Neuronal stem cell (in vitro differentiated cells): Measurements from ENCODE around the gene TRAF4.

ENCODE experiments used
- DNase-seq: peaks from one replicate; pipeline ENCODE4 v3.0.0-alpha.2; 2013; ENCODE audit warnings: low spot score
- H2AFZ ChIP-seq: one replicate; pipeline ENCODE4 v1.6.1; 2013; ENCODE audit warnings: mild to moderate bottlenecking, low read length, inconsistent platforms
- H2AK5ac ChIP-seq: 2 replicates; pipeline ENCODE4 v1.6.1; 2013; ENCODE audit warnings: low read depth, mild to moderate bottlenecking, inconsistent platforms, low read length, moderate library complexity, mixed read lengths
- H2BK120ac ChIP-seq: 2 replicates; pipeline ENCODE4 v1.6.1; 2013; ENCODE audit warnings: low read depth, mild to moderate bottlenecking, inconsistent platforms, low read length, moderate library complexity, mixed read lengths
- H2BK12ac ChIP-seq: one replicate; pipeline ENCODE4 v1.6.1; 2013; ENCODE audit warnings: low read length, inconsistent platforms
- H2BK15ac ChIP-seq: 2 replicates; pipeline ENCODE4 v1.6.1; 2013; ENCODE audit warnings: mild to moderate bottlenecking, low read length, inconsistent platforms, mixed read lengths
- H2BK5ac ChIP-seq: one replicate; pipeline ENCODE4 v1.6.1; 2013; ENCODE audit warnings: inconsistent platforms, mild to moderate bottlenecking, low read length, moderate library complexity
- H3K14ac ChIP-seq: one replicate; pipeline ENCODE4 v1.6.1; 2013; ENCODE audit warnings: low read length, inconsistent platforms
- H3K18ac ChIP-seq: 2 replicates; pipeline ENCODE4 v1.6.1; 2013; ENCODE audit warnings: low read length, inconsistent platforms
- H3K23ac ChIP-seq: 2 replicates; pipeline ENCODE4 v1.6.1; 2013; ENCODE audit warnings: low read depth, mild to moderate bottlenecking, mixed read lengths, low read length, inconsistent platforms; ENCODE audit not compliant: poor library complexity
- H3K27ac ChIP-seq: replicated peaks from 3 replicates; pipeline ENCODE4 v1.5.1; 2013; ENCODE audit warnings: low read length, inconsistent platforms
- H3K27me3 ChIP-seq, 3 experiments: 2 replicates each; pipeline ENCODE4 v1.6.1; 2013; ENCODE audit warnings: low read length in 3 of 3, mild to moderate bottlenecking in 2 of 3, inconsistent platforms in 1 of 3, low read depth in 1 of 3, mixed read lengths in 1 of 3, moderate library complexity in 1 of 3; ENCODE audit not compliant: control insufficient read depth in 3 of 3, insufficient read depth in 3 of 3
- H3K36me3 ChIP-seq, 2 donors: replicated peaks in 1 of 2; 2 replicates each; pipeline ENCODE4 v1.6.1; 2013; ENCODE audit warnings: low read length in 2 of 2; ENCODE audit not compliant: control insufficient read depth in 2 of 2, insufficient read depth in 2 of 2
- H3K4ac ChIP-seq: 2 replicates; pipeline ENCODE4 v1.6.1; 2013; ENCODE audit warnings: inconsistent platforms, mild to moderate bottlenecking, low read length, moderate library complexity
- H3K4me1 ChIP-seq, 2 donors: 1 replicate in 1 of 2; 2 replicates in 1 of 2; pipeline ENCODE4 v1.6.1; 2013; ENCODE audit warnings: low read length in 2 of 2, low read depth in 1 of 2; ENCODE audit not compliant: control insufficient read depth in 2 of 2, insufficient read depth in 1 of 2
- H3K4me2 ChIP-seq: one replicate; pipeline ENCODE4 v1.6.1; 2013; ENCODE audit warnings: mild to moderate bottlenecking, low read length, inconsistent platforms; ENCODE audit not compliant: insufficient read depth, poor library complexity, severe bottlenecking
- H3K4me3 ChIP-seq, 2 donors: 2 replicates each; pipeline ENCODE4 v1.5.1; 2013; ENCODE audit warnings: low read length in 2 of 2, mild to moderate bottlenecking in 2 of 2, inconsistent platforms in 1 of 2, moderate library complexity in 1 of 2
- H3K79me1 ChIP-seq: one replicate; pipeline ENCODE4 v1.6.1; 2013; ENCODE audit warnings: low read depth, mild to moderate bottlenecking, inconsistent platforms, low read length, moderate library complexity
- H3K9ac ChIP-seq: one replicate; pipeline ENCODE4 v1.6.1; 2013; ENCODE audit warnings: mild to moderate bottlenecking, low read depth, low read length, inconsistent platforms; ENCODE audit not compliant: poor library complexity
- H3K9me3 ChIP-seq, 2 donors: replicated peaks in 1 of 2; 2 replicates each; pipeline versions ENCODE3 to v1.6.1; 2013; ENCODE audit warnings: low read length in 2 of 2, mild to moderate bottlenecking in 2 of 2, inconsistent platforms in 1 of 2, low read depth in 1 of 2, mixed read lengths in 1 of 2, moderate library complexity in 1 of 2; ENCODE audit not compliant: control insufficient read depth in 2 of 2, insufficient read depth in 1 of 2
- H4K8ac ChIP-seq: one replicate; pipeline ENCODE4 v1.6.1; 2013; ENCODE audit warnings: low read depth, mild to moderate bottlenecking, inconsistent platforms, low read length, moderate library complexity
- H4K91ac ChIP-seq: one replicate; pipeline ENCODE4 v1.6.1; 2013; ENCODE audit warnings: low read length, low read depth, mild to moderate bottlenecking, inconsistent platforms; ENCODE audit not compliant: poor library complexity
- WGBS, 2 donors: extraction: QIAGEN DNeasy Blood & Tissue Kit; methylation state at CpG; one replicate each; pipeline ENCODE4 v1.1.7; 2013; ENCODE audit warnings: missing lambda C conversion rate in 2 of 2, mixed read lengths in 1 of 2; ENCODE audit not compliant: insufficient read length in 2 of 2, insufficient replicate concordance in 1 of 2; ENCODE audit errors: extremely low coverage in 2 of 2; 5-methylcytosine and 5-hydroxymethylcytosine counted together

TRAF4 gene

DNA sequence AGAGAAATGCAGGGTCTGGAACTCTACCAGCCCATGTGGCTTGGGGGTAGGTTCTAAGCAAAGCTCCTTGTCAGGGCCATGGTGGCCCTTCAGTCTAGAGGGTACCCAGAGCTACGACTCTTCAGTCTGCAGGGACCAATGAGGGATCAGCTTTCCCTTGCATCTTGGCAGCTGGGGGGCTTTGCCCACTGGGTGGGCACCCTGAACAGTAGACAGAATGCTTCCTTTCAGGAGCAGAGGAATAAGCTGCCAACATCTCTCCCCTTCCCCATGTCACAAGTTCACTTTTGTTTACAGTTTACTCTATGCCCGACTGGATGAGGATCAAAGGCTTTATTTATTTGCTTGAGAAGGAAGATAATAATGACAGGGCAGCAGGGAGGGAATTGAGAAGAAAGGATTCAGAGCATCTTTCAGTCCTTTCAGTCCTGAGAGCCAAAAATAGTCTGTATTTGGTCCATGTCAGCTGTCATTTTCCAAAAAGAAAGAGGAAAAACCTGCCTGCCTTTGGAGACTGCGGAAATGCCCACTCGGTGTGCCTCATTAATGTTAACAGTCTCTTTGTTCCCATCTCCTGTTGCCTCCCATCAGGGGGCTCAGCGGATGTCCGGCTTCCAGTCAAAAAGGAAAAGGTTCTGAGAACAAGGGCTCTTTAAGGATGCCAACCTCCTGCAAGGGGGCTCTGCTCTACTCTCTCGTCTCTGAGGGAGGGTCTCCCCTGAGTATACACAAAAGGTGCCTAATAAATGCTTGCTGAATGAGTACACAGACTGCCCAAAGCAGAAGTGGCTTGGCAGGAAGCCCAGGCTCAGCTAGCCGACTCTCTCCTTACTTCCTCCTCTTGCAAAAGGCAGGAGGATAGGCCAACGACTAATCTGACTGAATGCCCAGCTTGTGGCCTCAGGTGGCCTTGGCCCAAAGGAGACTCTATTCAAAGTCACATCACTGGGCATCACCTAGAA, 17.1 kb downstream of the TRAF4 start:
- peak overlapping the region; percentile 51 for H3K27ac ChIP-seq
- no peak overlapping the region for H2AK5ac ChIP-seq
- no peak overlapping the region for H2BK120ac ChIP-seq
- no CpG with 5 or more reads among the region's 9 CpGs for WGBS, 2 donors
- H3K4me2 ChIP-seq, result no peak overlapping the region
- no peak overlapping the region for H4K8ac ChIP-seq
- H2BK15ac ChIP-seq, result no peak overlapping the region
- H3K36me3 ChIP-seq, result peaks cover 23 to 68% of the 10 kb centered on the region in 2 donors
- H3K9me3 ChIP-seq, result no peaks in the 10 kb centered on the region
- no peak overlapping the region for H4K91ac ChIP-seq
- H3K4me1 ChIP-seq, result peaks cover 11 to 15% of the 10 kb centered on the region in 2 donors
- no peak overlapping the region for H3K9ac ChIP-seq
- no peak overlapping the region for H3K4ac ChIP-seq
- H3K14ac ChIP-seq, result no peak overlapping the region
- H3K4me3 ChIP-seq, result no peak overlapping the region
- no peak overlapping the region for H3K18ac ChIP-seq
- H2BK12ac ChIP-seq, result no peak overlapping the region
- no peak overlapping the region for H3K23ac ChIP-seq
- no peaks in the 10 kb centered on the region for H3K79me1 ChIP-seq
- H2BK5ac ChIP-seq, result no peak overlapping the region
- no peak overlapping the region for H2AFZ ChIP-seq
- no peak for DNase-seq
- no peaks in the 10 kb centered on the region for H3K27me3 ChIP-seq

DNA sequence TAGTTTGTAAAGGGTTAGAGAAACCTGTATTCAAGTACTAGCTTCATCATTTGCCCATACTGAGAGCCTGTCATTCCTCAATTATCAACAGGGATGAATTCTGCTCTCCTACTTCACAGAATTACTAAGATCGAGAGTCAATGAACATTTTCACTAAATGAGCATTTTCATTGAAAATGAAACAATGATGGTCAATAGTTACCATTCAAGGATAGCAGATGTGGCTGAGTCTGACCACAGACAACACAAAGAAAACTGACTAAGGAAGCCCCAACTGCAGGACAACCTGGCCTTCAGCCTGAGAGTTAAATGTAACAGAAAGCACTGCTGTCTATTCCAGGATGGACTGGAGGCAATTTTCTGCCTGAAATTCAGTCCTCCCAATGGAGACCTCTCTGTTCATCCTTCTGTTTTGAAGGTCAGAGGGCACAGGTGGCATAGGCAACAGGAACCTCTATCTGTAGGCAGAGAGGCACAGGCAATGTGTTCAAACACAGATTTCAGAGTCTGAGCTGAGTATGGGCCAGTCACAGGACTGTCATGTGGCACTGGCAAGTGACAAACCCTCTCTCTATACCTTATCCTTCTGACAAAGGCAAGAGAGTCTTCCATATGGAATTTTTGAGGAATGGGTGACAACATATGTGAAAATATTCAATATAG, 19.5 kb downstream of the TRAF4 start:
- H2AK5ac ChIP-seq, result no peak overlapping the region
- H3K23ac ChIP-seq, result no peak overlapping the region
- peaks cover 19 to 56% of the 10 kb centered on the region in 2 donors for H3K36me3 ChIP-seq
- no peak overlapping the region for H2BK5ac ChIP-seq
- no peak overlapping the region for H4K91ac ChIP-seq
- no peak overlapping the region for H3K27ac ChIP-seq
- H3K4me1 ChIP-seq, result peaks cover 11 to 15% of the 10 kb centered on the region in 2 donors
- H3K9ac ChIP-seq, result no peak overlapping the region
- H3K4me3 ChIP-seq, result no peak overlapping the region
- no peak overlapping the region for H2BK120ac ChIP-seq
- H2BK15ac ChIP-seq, result no peak overlapping the region
- no peaks in the 10 kb centered on the region for H3K27me3 ChIP-seq
- H3K14ac ChIP-seq, result no peak overlapping the region
- H4K8ac ChIP-seq, result no peak overlapping the region
- no peaks in the 10 kb centered on the region for H3K79me1 ChIP-seq
- no peak overlapping the region for H2BK12ac ChIP-seq
- WGBS, 2 donors, result no CpG with 5 or more reads among the region's 1 CpG
- no peak overlapping the region for H3K18ac ChIP-seq
- no peaks in the 10 kb centered on the region for H3K9me3 ChIP-seq
- DNase-seq, result no peak
- no peak overlapping the region for H3K4ac ChIP-seq
- no peak overlapping the region for H2AFZ ChIP-seq
- no peak overlapping the region for H3K4me2 ChIP-seq

DNA sequence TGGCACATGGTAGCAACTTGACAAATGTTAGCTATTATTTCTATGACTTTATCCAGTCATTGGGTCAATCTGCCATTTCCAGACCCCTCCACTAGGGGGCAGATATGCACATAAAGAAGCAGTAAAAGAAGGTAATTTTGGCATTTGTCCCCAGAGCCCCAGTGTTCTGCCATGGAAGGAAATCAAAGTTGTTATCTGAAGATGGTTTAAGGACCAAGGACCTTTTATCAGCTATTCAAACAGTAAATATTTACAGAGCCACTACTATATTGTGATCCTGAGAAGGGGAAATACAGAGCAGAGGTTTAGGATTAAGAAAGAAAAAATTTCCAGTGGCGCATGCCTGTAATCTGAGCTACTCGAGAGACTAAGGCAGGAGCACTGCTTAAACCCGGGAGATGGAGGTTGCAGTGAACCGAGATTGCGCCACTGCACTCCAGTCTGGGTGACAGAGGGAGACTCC, 20.0 kb downstream of the TRAF4 start:
- H3K4me3 ChIP-seq, result no peak overlapping the region
- H2BK15ac ChIP-seq, result no peak overlapping the region
- no peak overlapping the region for H3K4ac ChIP-seq
- H3K27ac ChIP-seq, result no peak overlapping the region
- H3K18ac ChIP-seq, result no peak overlapping the region
- H3K14ac ChIP-seq, result no peak overlapping the region
- no peak overlapping the region for H3K4me2 ChIP-seq
- H3K23ac ChIP-seq, result no peak overlapping the region
- peaks cover 15 to 50% of the 10 kb centered on the region in 2 donors for H3K36me3 ChIP-seq
- H4K91ac ChIP-seq, result no peak overlapping the region
- DNase-seq, result no peak
- no peak overlapping the region for H2BK120ac ChIP-seq
- H2BK5ac ChIP-seq, result no peak overlapping the region
- no peaks in the 10 kb centered on the region for H3K79me1 ChIP-seq
- no CpG with 5 or more reads among the region's 5 CpGs for WGBS, 2 donors
- H3K9me3 ChIP-seq, result no peaks in the 10 kb centered on the region
- no peak overlapping the region for H2AK5ac ChIP-seq
- no peaks in the 10 kb centered on the region for H3K27me3 ChIP-seq
- no peak overlapping the region for H3K9ac ChIP-seq
- H4K8ac ChIP-seq, result no peak overlapping the region
- H2BK12ac ChIP-seq, result no peak overlapping the region
- H2AFZ ChIP-seq, result no peak overlapping the region
- peaks cover 11 to 15% of the 10 kb centered on the region in 2 donors for H3K4me1 ChIP-seq

DNA sequence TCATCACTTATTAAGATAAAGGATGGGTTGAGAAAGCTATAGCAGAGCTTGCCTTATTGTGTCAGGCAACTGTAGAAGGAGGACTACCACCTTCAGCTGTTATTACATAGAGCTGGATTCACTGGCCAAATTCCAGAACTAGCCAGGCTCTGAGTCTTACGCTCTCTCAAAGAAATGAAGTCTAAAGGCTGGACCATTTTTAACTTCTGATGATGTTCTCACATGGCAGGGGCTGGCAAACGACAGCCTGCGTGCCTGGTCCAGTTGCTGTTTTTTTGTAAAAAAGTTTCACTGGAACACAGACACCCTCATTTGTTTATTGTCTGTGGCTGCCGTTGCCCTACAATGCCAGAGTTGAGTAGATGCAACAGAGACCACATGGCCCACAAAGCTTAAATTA, 21.2 kb downstream of the TRAF4 start:
- Histone ChIP-seq H3K9ac (no peak overlapping the region), H2BK120ac (no peak overlapping the region), H4K91ac (no peak overlapping the region), H3K23ac (no peak overlapping the region), H3K9me3 (no peaks in the 10 kb centered on the region), H3K4ac (no peak overlapping the region), H2BK15ac (no peak overlapping the region), H2AK5ac (no peak overlapping the region), H3K4me1 (peaks cover 11 to 15% of the 10 kb centered on the region in 2 donors), H3K79me1 (no peaks in the 10 kb centered on the region), H3K4me3 (no peak overlapping the region), H3K4me2 (no peak overlapping the region), H3K27ac (no peak overlapping the region), H4K8ac (no peak overlapping the region), H3K27me3 (no peaks in the 10 kb centered on the region), H2BK5ac (no peak overlapping the region), H2AFZ (no peak overlapping the region), H3K14ac (no peak overlapping the region), H3K36me3 (peaks cover 9 to 38% of the 10 kb centered on the region in 2 donors), H2BK12ac (no peak overlapping the region), H3K18ac (no peak overlapping the region)
- WGBS, 2 donors, result no CpG with 5 or more reads among the region's 4 CpGs
- DNase-seq, result no peak
